Measurements from ENCODE around the gene COIL. TPM values are rescaled to one million over a fixed set of nuclear protein-coding genes. Genes with fewer than 3 reads are reported as not detected.
"Not testable (repeated sequence)": the region's sequence is repeated elsewhere in the genome, so short reads cannot be mapped to it uniquely, and the experiment has no call there.

COIL gene
- total and polyA plus RNA-seq, 2 experiments from 2014 or later = 10.5 to 10.9 TPM

- no peak overlapping the region for H2AFZ ChIP-seq
- no peak overlapping the region for H3K9ac ChIP-seq
- H3K36me3 ChIP-seq (ENCODE audit: low read depth) = no peaks in the 10 kb centered on the region
- no peak overlapping the region for H3K4me2 ChIP-seq (ENCODE audit: unreplicated experiment)
- no peaks in the 10 kb centered on the region for H3K79me2 ChIP-seq (ENCODE audit: insufficient read depth)
- no peak overlapping the region for H3K4me3 ChIP-seq
- TF ChIP-seq EZH2 (IDR thresholded peaks at IDR 0.05; ENCODE audit: insufficient read depth, poor library complexity, severe bottlenecking) (no peak), EZH2phosphoT487 (IDR thresholded peaks at IDR 0.05; ENCODE audit: insufficient read depth, low read depth) (no peak)
- in situ Hi-C loops (cut with MboI) = no loop called here
- no peaks in the 10 kb centered on the region for H4K20me1 ChIP-seq (ENCODE audit: insufficient read depth)
- H3K4me1 ChIP-seq (ENCODE audit: insufficient read depth) = no peaks in the 10 kb centered on the region
- 90 to 91% methylated on average over 11 of the region's 11 CpGs for WGBS, 2 experiments (ENCODE audit: low coverage in 1 of 2, low lambda C conversion rate in 2 of 2, missing lambda C conversion rate in 2 of 2)
- no peaks in the 10 kb centered on the region for H3K9me3 ChIP-seq (ENCODE audit: low read depth)
- H3K27ac ChIP-seq = no peak overlapping the region
- H3F3A ChIP-seq (ENCODE audit: insufficient read depth) = no peaks in the 10 kb centered on the region
- H3K9me2 ChIP-seq (ENCODE audit: insufficient read depth) = no peaks in the 10 kb centered on the region
- no peak for DNase-seq
- H3K27me3 ChIP-seq (replicated peaks; ENCODE audit: insufficient read depth) = no peaks in the 10 kb centered on the region
These were observed 26.5 kb upstream of the COIL start for GRCh38 chr17:56987283-56987834.

GRCh38 chr17:56985371-56986162 lies 24.7 kb upstream of the COIL start:
- Histone ChIP-seq H2AFZ (no peak overlapping the region), H4K20me1 (ENCODE audit: insufficient read depth) (no peaks in the 10 kb centered on the region), H3K4me3 (no peak overlapping the region), H3K9me3 (ENCODE audit: low read depth) (no peaks in the 10 kb centered on the region), H3K36me3 (ENCODE audit: low read depth) (no peaks in the 10 kb centered on the region), H3K4me1 (ENCODE audit: insufficient read depth) (no peaks in the 10 kb centered on the region), H3F3A (ENCODE audit: insufficient read depth) (no peaks in the 10 kb centered on the region), H3K9me2 (ENCODE audit: insufficient read depth) (no peaks in the 10 kb centered on the region), H3K4me2 (ENCODE audit: unreplicated experiment) (no peak overlapping the region), H3K9ac (no peak overlapping the region), H3K27me3 (replicated peaks; ENCODE audit: insufficient read depth) (no peaks in the 10 kb centered on the region), H3K27ac (no peak overlapping the region), H3K79me2 (ENCODE audit: insufficient read depth) (no peaks in the 10 kb centered on the region)
- in situ Hi-C loops (cut with MboI) = no loop called here
- no peak for DNase-seq
- 92 to 95% methylated on average over 14 of the region's 14 CpGs for WGBS, 2 experiments (ENCODE audit: low coverage in 1 of 2, low lambda C conversion rate in 2 of 2, missing lambda C conversion rate in 2 of 2)
- no peak for TF ChIP-seq EZH2phosphoT487 (IDR thresholded peaks at IDR 0.05; ENCODE audit: insufficient read depth, low read depth)
- no peak for TF ChIP-seq EZH2 (IDR thresholded peaks at IDR 0.05; ENCODE audit: insufficient read depth, poor library complexity, severe bottlenecking)

GRCh38 chr17:56983366-56983765 lies 22.5 kb upstream of the COIL start:
- Histone ChIP-seq H3K9me3 (ENCODE audit: low read depth) (no peaks in the 10 kb centered on the region), H3K4me1 (ENCODE audit: insufficient read depth) (0 out of 2 replicates have a peak, but pooled peaks cover 5% of the 10 kb centered on the region), H3F3A (ENCODE audit: insufficient read depth) (no peaks in the 10 kb centered on the region), H2AFZ (no peak overlapping the region), H3K27me3 (replicated peaks; ENCODE audit: insufficient read depth) (no peaks in the 10 kb centered on the region), H3K36me3 (ENCODE audit: low read depth) (no peaks in the 10 kb centered on the region), H3K9me2 (ENCODE audit: insufficient read depth) (no peaks in the 10 kb centered on the region), H3K79me2 (ENCODE audit: insufficient read depth) (no peaks in the 10 kb centered on the region), H3K9ac (no peak overlapping the region), H3K4me2 (ENCODE audit: unreplicated experiment) (no peak overlapping the region), H4K20me1 (ENCODE audit: insufficient read depth) (no peaks in the 10 kb centered on the region), H3K27ac (no peak overlapping the region), H3K4me3 (no peak overlapping the region)
- TF ChIP-seq EZH2 (IDR thresholded peaks at IDR 0.05; ENCODE audit: insufficient read depth, poor library complexity, severe bottlenecking) = no peak
- TF ChIP-seq EZH2phosphoT487 (IDR thresholded peaks at IDR 0.05; ENCODE audit: insufficient read depth, low read depth) = no peak
- 77 to 79% methylated on average over 3 of the region's 3 CpGs for WGBS, 2 experiments (ENCODE audit: low coverage in 1 of 2, low lambda C conversion rate in 2 of 2, missing lambda C conversion rate in 2 of 2)
- in situ Hi-C loops (cut with MboI) = no loop called here
- no peak for DNase-seq

- in situ Hi-C loops (cut with MboI) = no loop called here
- Histone ChIP-seq H3K27ac (no peak overlapping the region), H3K4me1 (ENCODE audit: insufficient read depth) (0 out of 2 replicates have a peak, but pooled peaks cover 6% of the 10 kb centered on the region), H3K36me3 (ENCODE audit: low read depth) (no peaks in the 10 kb centered on the region), H3K4me2 (ENCODE audit: unreplicated experiment) (no peak overlapping the region), H3K9me2 (ENCODE audit: insufficient read depth) (no peaks in the 10 kb centered on the region), H3K4me3 (no peak overlapping the region), H3K27me3 (replicated peaks; ENCODE audit: insufficient read depth) (no peaks in the 10 kb centered on the region), H4K20me1 (ENCODE audit: insufficient read depth) (no peaks in the 10 kb centered on the region), H3K9ac (no peak overlapping the region), H3F3A (ENCODE audit: insufficient read depth) (no peaks in the 10 kb centered on the region), H3K79me2 (ENCODE audit: insufficient read depth) (no peaks in the 10 kb centered on the region), H2AFZ (no peak overlapping the region), H3K9me3 (ENCODE audit: low read depth) (no peaks in the 10 kb centered on the region)
- no peak for DNase-seq
- 95 to 98% methylated on average over 8 of the region's 8 CpGs for WGBS, 2 experiments (ENCODE audit: low coverage in 1 of 2, low lambda C conversion rate in 2 of 2, missing lambda C conversion rate in 2 of 2)
- TF ChIP-seq EZH2phosphoT487 (IDR thresholded peaks at IDR 0.05; ENCODE audit: insufficient read depth, low read depth) (no peak), EZH2 (IDR thresholded peaks at IDR 0.05; ENCODE audit: insufficient read depth, poor library complexity, severe bottlenecking) (no peak)
These were observed 21.5 kb upstream of the COIL start for GRCh38 chr17:56982312-56982711.

- H3K4me3 ChIP-seq; H2AFZ ChIP-seq; H4K20me1 ChIP-seq (ENCODE audit: insufficient read depth); H3K4me1 ChIP-seq (ENCODE audit: insufficient read depth); H3K9me2 ChIP-seq (ENCODE audit: insufficient read depth); H3K79me2 ChIP-seq (ENCODE audit: insufficient read depth); DNase-seq; H3K27me3 ChIP-seq (replicated peaks; ENCODE audit: insufficient read depth); H3K9me3 ChIP-seq (ENCODE audit: low read depth); in situ Hi-C loops (cut with MboI); H3K4me2 ChIP-seq (ENCODE audit: unreplicated experiment); H3K36me3 ChIP-seq (ENCODE audit: low read depth); H3K27ac ChIP-seq; H3F3A ChIP-seq (ENCODE audit: insufficient read depth); H3K9ac ChIP-seq: not testable (repeated sequence)
- WGBS, 2 experiments (ENCODE audit: low coverage in 1 of 2, low lambda C conversion rate in 2 of 2, missing lambda C conversion rate in 2 of 2) = 98% methylated on average over 12 of the region's 12 CpGs
These were observed 19.7 kb upstream of the COIL start for GRCh38 chr17:56980526-56980925.

All from GM23248 (cell line).